NCI-H748 (cell line): ENCODE data around the gene MARCHF4.

ENCODE experiments used
- DNase-seq: peaks from one replicate; lab custom pipeline; 2025; ENCODE audit not compliant: unreplicated experiment; lab: John Stamatoyannopoulos, UW

MARCHF4 gene, protein sequence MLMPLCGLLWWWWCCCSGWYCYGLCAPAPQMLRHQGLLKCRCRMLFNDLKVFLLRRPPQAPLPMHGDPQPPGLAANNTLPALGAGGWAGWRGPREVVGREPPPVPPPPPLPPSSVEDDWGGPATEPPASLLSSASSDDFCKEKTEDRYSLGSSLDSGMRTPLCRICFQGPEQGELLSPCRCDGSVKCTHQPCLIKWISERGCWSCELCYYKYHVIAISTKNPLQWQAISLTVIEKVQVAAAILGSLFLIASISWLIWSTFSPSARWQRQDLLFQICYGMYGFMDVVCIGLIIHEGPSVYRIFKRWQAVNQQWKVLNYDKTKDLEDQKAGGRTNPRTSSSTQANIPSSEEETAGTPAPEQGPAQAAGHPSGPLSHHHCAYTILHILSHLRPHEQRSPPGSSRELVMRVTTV

DNA sequence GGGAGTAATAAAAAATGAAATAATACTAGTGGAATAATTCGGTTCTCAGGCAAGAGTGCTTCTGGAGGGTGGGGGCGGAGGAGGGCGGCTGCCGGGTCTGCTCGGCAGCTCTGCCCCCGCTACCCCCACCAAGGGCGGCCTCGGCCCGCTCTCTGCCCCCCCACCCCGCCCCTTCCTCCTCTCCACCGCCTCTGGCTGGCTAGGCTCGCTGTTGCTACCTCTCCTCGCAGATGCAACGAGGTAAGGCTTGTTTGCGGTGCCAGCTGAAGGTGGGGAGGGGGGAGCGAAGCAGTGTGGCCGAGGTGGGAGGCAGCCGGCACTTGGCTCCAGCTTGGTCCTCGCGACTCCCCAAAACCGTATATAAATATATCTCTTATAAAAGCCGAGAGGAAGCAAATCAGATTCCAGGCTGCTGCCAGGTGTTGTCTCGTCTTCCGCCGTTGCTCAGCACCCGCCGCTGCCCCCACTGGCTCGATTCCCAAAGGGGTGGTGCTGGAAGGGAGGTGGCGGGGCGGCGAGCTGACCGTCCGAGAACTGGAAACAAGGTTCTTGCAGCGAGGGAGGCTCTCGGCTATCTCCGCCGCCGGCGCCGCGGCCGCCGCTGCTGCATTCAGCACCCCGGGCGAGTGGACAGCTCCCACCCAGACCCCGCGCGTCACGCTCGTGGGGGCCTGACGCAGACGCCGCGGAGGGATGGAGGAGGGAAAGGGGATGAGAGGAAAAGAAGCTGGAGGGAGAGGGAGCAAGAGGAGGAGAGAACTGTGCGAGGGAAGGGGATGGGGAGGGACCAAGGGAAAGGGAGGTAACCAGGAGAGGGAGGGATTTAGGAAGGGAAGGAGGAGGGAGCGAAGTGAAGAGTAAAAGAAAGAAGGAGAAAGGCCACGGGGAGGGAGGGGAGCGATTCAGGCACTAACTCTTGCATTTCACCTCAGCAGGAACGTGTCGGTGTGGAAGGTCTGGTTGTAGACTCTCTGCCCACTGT is at the start of gene MARCHF4:
Gene MARCHF4, minus strand, starts transcription at position 763 of the 982 bp plus-strand sequence. CDS start 2,223 bp downstream, outside the sequence.
- DNase-seq: peak; percentile 91

DNA sequence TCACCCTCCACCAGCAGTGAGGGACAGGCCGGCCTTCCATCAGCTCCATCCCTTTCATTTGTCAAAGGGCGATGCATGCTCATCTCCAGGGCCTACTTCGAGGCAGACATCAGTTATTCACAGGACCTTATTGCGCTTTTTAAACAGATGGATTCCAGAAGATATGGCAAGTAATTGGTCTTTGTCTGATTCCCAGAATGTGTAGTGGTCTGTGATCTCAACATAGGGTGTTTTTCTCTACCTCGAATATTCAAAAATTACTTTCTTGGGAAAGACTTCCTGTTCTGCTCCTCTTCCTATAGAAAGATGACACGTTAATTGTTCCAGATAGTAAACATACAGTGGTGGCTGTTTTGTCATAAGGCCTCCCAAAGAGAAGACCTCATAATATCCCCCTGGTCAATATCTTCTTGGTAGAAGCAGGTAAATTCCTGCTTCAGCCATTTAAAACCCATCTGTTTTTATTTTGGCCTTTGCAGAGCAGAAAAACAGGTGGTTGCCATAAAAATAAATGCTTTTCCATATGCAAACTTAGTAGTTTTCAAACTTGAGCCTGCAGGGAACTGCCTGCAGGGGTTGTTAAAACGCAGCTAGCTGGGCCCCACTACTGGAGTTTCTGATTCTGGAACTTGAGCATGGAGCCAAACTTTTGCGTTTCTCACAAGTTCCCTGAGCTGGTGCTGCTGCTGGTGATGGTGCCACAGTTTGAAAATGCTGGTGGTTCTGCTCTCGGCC is 48.3 kb upstream of the MARCHF4 start:
- DNase-seq: no peak

DNA sequence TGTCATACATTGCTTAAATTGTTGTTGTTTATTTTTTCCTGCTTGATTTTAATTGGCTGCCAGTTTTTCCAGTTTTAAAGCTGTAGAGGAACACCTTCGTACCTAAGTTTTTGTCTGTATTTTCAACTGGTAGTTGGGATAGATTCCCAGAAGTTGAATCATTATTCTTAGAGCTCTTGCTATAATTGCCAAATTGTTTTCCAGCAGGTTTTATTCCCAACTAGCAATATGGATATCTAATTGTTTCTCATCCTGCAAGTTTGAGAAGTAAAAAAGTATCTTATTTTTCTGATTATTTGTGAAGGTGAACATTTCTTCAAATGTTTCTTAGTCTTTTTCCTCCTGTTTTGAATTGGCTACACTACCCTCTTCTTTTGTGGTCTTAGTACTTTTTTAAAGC is 46.7 kb upstream of the MARCHF4 start:
- DNase-seq: no peak

DNA sequence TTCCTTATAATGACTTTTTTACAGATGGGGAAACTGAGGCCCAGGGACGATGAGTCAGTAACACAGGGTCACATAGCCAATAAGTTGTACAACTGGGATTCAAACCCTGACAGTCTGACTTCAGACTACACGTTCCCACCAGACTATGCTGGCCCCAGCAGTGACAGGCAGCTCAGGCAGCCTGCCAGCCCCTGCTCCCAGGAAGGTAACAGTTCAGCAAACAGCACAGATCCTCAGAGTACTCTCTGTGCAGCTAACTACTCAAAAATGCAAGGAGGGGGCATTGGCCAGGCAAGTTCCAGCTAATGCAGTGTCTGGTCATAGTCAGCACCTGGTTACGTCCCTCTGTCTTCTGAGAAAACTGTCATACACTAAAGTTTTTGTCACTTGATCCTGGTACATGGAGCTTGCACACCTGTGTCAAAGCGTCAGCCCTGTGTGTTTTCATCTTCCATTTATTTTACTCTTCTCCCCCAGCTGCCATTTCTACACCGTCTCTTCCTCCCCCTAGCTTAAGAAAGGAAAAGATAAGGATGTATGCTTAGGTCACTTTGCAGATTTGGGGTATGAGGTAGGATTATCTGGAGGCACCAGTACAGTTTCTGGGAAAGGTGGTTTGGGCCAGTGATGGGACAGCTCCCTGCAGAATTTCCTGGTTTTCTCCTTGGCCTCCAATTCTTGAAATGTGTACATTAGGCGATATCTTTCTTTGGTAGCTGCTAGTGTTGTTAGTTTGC is 44.5 kb upstream of the MARCHF4 start:
- DNase-seq: no peak

DNA sequence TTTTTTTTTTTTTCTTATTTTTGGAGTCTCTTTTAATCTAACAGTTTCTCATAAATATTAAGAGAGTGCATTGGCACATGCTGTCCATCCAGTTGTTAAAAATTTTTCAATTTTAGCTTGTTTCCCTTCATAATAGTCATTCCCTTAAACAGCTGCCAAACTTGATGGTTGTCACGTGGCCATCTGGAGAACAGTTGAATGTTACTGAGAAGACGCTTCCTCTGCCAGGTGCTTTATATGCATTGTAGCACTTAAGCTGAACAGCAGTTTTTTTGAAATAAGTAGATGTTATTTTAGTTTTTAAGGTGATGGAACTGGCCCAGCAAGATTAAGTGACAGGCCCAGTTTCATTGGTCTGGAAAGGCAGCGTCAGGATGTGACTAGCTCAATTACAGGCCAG is 43.3 kb upstream of the MARCHF4 start:
- no peak for DNase-seq

DNA sequence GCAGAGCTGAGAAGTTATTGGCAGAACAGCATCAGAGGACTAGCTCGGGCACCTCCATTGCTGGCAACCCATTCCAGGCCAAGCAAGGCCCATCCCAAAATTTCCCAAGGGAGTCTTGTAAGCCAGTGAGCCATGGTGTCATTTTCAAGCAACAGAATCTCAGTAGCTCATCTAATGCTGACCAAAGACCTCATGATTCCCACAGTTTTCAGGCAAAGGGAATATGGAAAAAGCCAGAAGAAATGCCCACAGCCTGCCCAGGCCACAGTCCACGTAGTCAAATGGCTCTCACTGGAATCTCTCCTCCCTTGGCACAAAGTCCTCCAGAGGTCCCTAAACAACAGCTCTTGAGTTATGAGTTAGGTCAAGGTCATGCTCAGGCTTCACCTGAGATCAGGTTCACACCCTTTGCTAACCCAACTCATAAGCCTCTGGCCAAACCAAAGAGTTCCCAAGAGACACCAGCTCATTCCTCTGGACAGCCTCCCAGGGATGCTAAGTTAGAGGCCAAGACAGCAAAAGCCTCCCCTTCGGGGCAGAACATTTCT is 42.6 kb upstream of the MARCHF4 start:
- no peak for DNase-seq

DNA sequence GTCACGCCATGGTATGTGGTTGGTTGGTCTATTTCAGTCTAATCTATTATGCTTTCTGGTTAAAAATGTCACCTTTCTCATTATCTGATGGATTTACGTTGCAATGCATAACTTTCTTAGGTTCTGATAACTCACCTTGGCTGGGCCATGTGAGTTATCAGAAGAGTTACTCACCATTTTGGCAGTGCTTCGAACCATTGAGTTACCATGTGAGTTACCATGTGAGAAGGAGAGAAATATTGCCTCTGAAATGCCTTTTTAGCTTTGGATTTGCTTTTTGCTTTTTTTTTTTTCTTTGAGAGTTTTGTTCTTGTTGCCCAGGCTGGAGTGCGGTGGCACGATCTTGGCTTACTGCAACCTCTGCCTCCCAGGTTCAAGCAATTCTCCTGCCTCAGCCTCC is 41.6 kb upstream of the MARCHF4 start:
- DNase-seq: no peak

DNA sequence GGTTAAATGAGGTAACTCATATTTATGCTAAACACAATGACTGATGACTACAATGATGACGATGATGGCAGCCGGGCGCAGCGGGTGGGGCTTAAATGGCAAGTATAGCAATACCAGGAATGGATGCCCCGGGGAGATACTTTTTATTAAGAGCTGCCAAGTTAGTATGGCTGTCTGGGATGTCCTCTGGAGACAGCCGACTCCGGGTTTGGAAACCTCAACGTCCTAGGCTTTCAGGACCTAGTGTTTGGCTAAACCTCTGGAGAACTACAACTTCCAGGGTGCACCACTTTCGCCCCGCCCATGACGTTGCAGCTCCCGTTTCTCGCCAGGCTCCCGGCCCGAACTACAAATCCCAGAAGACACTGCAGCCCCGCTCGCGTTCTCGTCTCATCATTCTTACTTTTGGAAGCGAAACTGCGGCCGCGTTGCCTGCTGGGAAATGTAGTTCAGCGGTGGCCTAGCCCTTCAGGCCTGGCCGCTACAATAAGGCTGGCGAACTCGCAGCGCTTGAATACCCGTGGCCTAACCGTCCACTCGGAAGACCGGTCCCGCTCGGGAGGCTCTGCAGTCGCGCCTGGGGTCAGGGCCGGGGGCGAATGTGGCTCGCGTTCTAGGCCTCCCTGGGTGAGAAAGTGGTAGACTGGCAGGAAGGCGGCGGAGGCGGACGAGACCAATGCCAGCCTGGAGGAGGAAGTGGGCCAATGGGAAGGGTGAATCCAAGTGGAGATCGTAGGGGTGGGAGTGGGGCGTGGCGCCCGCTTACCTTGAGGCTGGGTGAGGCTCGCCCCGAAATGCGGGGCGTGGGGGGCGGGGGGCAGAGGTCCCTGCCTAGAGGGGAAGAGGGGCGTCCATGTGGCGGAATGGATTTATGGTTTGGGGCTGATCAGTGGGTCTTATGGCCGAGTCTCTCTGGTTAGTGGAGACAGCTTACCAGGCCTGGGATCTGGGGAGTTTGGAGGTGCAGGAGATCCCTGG is 40.0 kb upstream of the MARCHF4 start, which contains the start of gene SMARCAL1:
Gene SMARCAL1, plus strand, starts transcription at position 463 of the 978 bp plus-strand sequence. CDS start 2,221 bp downstream, outside the sequence.
- DNase-seq: peak; percentile 98

DNA sequence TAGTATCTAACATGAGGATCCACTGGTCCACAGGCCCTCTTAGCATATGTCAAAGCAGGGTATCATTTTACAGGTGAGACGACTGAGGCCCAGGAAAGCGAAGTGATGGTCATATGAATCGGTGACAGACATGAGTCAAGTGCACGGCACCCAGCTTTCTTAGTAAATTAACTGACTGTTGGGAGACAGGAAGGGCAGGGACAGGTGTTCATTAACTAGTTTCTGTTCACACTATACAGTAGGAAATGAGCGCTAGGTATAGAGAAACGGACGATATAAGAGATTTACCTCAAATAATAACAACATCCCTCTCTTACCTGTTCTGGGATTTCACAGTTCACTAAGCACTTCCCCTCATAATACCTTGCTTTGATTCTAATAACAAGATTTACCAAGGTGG is 38.3 kb upstream of the MARCHF4 start:
- no peak for DNase-seq

DNA sequence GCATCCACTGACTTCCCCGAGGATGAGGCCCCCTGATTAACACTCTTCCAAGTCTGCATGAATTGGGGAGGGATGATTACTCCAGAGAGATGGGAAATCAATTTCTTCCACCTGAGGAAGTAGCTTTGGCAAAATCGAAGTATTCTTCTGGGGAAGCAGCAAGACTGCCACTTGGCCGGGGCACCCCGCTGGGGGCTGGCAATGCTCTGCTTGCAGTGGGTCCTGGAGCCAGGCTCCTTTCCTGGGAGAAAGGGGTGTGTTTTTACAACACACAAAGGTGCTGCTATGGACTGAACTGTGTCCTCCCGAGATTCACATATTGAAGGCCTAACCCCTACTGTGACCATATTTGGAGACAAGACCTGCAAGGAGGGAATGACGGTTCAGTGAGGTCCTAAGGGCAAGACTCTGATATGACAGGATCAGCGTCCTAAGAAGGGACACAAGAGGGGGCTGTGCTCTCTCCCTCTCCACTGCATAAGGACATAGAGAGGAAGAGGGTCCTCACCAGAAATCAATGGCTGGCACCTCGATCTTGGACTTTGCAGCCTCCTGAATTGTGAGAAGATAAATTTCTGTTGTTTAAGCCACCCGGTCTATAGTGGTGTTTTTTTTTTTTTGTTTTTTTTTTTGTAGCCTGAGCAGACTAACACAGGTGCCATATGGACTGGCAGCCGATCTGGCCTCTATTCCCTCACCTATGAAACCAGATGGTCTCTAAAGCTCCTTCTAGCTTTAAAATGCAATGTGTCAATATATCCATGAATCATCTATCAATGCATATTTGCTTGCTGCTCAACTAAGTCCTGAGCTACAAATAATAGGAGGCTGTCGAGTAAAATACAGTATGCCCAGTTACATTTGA is 36.4 kb upstream of the MARCHF4 start:
- DNase-seq: no peak

DNA sequence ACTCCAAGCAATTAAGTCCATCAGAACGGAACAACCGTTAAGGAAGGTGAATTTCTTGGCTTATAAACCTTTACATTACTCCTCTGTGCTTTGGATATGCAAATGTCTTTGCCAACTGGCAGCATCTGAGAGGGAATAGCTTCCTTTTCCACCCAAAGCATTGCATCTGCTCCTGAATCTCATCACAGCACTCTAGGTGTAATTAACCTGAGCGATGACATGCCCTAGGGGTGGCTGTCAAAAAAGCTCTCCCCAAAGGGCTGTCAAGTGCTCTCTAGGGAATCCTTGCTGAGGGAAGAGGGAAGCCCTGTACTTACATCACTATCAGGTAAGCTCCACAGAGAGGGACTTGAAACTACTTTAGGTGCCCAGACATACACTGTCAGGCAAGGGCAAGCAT is 34.5 kb upstream of the MARCHF4 start:
- DNase-seq: no peak

DNA sequence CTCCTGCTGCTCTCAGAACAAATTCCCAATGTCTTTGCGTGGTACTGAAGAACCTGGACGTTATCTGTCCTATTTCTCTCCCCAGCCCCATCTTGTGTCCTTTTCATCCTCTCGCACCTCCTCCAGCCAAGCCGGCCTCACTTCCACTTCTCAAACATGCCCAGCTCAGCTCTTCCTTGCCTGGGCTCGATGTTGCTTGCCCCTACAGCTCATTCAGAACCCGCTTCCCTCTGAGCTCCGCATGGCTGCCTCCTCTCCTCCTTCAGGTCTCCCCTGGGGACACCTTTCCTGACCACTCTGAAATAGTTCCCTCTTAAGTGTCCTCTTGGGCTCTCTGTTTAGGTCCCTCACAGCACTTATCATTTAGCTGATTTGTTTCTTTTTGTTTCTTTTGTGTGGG is 33.3 kb upstream of the MARCHF4 start:
- no peak for DNase-seq

DNA sequence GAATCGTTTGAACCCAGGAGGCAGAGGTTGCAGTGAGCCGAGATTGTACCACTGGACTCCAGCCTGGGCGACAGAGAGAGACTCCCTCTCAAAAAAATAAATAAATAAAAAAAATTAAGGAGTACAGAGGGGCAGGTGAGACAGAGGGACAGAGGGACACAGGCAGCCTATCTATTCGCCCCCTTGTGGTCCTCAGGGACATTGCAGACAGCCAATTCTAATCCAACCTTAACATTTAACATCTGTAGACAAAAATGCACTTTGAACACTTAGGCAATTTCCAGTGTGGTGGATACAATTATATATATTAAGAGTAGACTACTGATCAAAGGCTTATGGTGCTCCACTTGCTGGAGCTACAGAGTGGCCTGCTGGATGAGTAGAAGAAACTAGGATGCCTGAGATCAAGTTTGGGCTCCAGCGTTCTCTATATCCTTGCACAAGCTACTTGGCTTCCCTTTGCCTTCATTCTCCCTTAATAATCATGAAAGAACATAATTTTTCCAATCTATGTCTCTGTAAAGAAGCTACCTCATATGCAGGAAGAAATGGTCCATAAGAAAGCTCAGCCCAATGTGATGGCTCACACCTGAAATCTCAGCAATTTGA is 31.8 kb upstream of the MARCHF4 start:
- DNase-seq: peak; percentile 22

DNA sequence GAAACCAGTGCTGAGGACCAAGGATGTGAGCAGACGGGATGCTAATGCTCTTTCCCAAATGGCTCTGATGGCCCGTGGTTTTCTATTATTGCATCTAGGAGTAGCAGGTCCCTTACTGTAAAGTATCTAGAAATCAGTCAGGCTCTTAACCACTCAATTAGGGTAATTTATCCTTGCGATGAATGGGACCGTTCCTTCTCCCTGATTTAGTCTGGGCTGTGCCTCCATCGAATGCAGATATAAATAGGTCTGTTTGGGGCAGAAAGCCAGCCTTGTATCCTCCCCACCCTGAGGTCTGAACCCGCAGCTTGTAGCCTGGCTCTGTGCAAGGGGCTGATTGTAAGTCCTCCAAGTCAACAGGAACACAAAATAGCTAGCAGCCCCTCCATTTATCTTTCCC is 30.5 kb upstream of the MARCHF4 start:
- no peak for DNase-seq

DNA sequence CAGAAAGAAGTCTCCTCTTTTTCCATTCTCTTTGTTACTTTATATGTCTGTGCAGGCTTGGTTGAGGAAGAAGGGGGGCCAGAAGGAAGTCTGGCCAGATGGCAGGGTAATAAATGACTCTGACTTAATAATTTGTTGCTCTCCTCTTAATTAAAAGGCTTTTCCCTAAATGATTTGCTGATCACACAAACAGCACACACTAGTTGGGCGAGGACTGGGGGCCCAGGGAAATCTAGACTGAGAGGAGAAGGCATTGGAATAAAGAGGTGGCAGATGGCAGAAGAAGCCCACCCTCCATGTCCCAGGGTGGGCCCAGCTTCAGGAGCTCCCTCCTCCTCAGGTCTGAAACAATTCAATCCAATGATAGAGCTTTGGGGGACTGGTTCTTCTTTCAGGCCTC is 27.3 kb upstream of the MARCHF4 start:
- no peak for DNase-seq

DNA sequence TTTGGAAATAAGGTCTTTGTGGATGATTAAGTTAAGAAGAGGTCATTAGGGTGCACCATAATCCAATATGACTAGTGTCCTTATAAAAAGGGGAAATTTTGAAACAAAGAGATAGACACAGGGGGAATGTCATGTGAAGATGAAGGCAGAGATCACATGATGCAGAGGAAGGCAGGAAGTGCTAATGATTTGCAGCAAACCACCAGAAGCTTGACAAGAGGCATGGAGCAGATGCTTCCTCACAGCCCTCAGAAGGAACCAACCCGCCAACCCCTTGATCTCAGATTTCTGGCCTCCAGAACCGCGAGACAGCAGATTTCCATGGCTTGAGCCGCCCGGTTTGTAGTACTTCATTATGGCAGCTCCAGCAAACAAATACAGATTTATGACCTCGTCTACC is 22.6 kb upstream of the MARCHF4 start:
- no peak for DNase-seq
